ENCODE data around the gene RNU5D-1.
A peak's percentile ranks its signal among the peaks of the same experiment; 100 is the strongest.

RNU5D-1 gene

DNA sequence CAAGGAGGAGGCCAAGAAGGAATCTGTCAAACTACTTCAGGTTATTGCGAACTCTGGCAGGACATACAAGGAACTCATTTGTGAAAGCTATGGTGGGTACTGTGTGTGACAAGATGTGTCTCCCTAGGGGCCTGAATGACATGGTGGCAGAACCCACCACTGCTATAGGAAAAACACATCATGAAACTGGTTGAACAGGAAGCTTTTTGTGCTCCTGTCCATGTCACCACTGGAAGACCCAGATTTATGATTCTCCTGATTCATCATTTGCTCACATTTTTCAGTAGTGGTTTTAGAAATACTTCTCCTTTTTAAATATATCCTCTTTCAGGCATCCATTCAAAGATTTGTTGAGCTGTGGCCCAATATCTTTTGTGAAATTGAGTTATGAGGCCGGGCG lies 32.8 kb downstream of the RNU5D-1 start:
- no peak for DNase-seq

DNA sequence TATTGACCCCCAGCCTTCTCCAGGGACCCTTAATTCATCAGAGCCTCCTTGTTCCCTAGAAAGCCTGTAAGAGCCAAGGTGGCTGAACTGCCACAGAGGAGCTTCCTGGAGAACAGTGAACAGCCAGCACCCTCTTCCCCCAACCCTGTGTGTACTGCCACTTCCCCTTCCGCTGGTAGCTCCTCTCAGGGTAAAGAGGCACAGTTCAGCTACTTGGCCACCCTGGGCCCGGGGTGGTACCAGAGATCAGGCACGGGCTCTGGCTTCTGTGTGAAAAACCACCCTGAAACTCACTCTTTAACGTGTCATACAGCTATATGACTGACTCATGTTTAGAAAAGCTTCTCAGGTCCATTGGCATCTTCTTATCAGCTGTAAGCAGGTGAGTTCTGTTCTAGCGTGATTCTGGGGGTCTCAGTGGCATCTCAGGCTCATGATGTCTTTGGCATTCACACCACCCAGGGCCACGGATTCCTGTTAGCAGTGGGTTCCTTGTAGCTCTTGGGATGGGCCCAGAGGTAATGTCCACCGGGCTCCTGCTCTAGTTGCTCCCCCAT lies 34.1 kb downstream of the RNU5D-1 start:
- peak; percentile 19 for DNase-seq

DNA sequence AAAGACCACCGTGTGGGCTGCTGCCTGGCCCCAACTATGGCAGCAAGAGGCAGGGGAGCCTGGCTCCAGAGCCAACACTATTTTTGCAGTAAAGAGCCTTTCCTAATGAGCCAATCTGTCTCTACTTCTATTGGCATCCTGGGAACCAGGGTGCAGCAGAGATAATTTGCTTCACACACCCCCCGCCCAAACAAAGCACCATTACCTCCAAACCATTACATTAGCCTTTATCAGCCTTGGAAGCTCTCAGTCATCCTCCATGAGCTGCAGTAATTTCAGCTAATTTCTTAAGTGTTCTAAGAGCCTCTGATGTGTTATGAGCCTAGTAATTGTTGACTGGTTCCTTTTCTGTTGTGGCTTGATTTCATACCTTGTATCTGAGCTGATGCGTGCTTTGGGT lies 34.9 kb downstream of the RNU5D-1 start:
- no peak for DNase-seq

DNA sequence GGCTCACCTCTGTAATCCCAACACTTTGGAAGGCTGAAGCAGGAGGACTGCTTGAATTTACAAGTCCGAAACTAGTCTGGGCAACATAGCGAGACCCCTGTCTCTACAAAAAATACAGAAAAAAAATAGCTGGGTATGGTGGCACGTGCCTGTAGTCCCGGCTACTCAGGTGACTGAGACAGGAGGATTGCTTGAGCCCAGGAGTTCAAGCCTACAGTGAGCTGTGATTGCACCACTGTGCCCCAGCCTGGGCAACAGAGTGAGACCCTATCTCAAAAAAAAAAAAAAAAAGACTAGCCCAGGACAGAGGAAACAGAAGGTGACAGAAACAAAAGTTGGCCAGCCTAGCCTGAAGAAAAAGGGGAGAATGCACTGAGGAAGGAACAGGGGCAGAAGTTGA lies 35.3 kb downstream of the RNU5D-1 start:
- no peak for DNase-seq

DNA sequence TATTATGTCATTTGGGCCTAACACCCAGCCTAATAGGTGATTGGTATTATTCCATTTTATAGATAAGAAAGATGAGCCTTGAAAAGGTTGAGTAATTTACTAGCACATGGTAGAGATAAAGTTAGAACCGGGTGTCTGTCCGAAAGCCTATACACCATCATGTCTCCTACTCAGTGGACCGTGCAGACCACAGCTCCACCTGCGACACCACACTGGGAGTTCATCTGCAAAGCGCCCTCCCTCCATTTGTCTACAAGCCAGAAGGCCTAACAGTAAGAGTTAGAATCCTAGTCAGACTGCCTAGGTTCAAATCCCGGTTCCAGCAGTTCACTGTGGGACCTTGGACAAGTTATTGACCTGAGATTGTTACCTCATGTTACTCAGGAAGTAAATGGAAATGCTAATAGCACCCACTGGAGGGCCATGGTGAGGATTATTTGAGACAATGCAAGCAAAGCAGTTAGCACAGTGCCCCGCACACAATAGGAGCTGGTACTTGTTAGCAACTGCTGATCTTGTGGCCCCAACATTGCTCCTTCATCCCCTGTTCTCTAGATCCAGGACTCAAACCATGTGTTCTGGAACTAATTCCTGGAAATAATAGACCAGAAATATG lies 36.0 kb downstream of the RNU5D-1 start:
- DNase-seq: no peak

DNA sequence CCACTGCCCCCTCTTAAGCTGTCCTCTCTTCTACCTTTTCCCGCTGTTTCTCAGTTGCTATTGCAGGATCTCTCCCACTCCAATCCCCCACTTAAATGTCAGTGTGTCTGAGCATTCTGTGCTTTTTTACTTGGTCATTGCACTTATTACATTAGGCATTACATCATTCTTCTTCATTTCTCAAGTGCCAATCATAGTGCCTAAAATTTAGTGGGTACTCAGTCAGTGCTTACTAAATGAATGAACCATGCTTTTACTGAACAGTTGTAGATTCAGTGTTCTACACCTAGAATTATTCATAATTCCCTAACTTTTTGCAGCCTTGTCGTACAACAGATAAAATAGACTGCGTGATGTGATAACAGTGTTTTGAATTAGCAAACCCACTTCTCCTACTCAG lies 37.1 kb downstream of the RNU5D-1 start:
- DNase-seq: no peak

DNA sequence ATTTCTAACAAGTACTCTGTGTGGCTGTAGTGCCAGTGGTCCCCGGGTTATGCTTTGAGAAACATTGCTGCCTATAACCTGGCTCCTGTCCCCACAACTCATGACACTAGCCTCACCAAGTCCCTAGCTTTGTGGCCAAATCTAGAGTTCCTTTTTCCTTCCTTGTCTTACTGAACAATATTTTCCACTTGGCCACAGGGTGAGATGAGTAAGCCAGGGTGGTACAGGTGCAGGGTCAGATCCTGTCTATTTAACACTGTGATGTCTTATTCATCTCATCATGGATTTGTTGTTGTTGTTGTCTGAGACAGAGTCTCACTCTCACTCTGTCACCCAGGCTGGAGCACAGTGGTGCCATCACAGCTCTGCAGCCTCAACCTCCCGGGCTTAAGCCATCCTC lies 37.8 kb downstream of the RNU5D-1 start:
- no peak for DNase-seq

DNA sequence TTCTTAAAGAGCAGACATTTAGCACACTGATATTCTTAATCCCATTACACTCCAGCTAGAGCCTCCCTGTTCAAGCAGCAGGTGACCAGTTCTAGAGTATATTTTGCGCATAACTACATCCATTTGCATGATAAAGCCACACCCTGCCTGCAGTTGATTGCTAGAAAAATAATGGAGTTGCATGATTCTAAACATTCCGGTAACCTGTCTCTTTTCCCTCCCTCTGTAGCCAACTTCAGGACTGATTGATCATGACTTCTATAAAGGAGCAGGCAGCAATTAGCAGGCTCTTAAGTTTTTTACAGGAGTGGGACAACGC lies 41.6 kb downstream of the RNU5D-1 start:
- DNase-seq: no peak

DNA sequence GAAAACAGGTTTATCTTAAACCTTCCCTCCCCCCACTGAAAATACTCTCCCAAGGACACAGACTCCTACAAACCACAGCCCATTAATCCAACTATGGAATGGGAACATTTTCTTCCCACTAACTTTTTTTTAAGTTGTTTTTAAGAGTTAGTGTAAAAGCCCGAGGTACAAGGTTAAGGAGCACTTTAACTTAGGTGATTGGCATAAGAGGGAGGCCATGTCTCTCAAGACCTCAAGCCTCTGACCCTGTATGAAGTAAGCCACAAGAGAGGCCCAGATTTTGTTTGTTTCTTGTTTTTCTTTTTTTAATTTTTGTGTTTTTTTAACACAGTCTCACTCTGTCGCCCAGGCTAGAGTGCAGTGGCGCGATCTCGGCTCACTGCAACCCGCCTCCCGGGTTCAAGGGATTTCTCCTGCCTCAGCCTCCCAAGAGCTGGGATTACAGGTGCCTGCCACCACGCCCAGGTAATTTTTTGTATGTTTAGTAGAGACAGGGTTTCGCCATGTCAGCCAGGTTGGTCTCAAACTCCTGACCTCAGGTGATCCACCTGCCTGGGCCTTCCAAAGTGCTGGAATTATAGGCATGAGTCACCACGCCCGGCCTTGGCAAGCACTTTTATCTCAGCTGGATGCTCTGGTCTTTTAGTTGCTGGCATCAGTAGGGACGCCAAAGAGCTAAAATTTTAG lies 42.1 kb downstream of the RNU5D-1 start:
- no peak for DNase-seq

DNA sequence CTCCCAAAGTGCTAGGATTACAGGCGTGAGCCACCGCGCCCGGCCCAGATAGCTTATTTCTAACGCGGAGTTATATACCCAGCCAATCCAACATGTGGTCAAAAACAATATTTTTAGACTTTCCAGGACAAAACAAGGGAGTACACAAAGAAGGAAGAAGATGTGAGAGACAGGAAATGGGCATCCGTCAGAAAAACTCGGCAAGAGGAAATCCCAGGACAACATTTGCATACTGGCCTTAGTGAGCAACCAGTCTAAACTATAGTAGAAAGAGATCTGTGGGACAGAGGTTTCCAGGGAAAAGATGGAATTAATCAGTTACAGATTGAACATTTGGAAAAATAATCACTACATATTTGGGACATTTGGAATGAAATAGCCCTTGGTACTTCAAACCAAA lies 45.1 kb downstream of the RNU5D-1 start:
- no peak for DNase-seq

DNA sequence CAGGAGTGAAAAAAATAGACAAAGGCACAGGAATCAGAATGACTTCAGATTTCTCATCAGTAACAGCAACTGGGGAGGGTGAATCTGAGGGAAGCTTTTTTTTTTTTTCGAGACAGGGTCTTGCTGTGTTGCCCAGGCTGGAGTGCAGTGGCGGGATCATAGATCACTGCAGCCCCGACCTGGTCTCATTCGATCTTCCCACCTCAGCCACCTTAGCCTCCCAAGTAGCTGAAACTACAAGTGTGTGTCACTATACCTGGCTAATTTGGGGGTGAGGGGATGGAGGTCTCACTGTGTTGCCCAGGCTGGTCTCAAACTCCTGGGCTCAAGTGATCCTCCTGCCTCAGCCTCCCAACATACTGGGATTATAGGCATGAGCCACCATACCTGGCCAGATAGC lies 45.8 kb downstream of the RNU5D-1 start:
- DNase-seq: no peak

DNA sequence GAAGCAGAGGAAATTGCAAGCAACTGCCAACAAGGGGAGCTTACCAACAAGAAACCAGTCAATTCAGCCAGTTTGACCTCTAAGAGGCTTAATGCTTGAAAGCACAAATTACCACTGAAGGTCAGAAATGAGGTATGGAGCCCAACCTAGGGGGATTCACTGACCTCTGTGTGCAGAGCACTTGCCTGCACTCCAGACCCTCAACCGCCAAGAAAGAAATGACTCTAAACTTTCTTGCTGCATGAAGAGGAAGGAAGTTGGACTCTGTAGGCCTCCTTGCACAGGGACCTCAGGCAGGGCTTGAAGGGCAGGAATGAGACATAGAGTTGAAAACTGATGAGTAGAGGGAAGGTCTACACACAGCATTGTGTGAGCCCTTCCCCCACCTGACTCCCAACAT lies 46.4 kb downstream of the RNU5D-1 start:
- no peak for DNase-seq

DNA sequence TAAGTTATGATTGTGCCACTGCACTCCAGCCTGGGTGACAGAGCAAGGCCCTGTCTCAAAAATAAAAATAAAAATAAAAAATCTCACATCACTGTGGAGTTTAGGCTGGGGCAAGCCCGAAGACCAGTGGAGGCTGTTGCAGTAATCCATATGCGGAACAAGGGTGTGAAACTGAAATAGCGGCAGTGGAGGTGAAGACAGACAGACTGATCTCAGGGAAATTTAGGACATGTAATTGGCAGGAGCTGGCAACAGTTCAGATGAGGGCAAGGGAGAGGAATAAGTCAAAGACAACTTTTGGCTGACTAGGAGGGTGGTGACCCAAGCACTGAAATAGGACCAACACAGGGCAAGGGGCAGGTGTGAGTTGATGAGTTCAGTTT lies 48.1 kb downstream of the RNU5D-1 start:
- DNase-seq: no peak

DNA sequence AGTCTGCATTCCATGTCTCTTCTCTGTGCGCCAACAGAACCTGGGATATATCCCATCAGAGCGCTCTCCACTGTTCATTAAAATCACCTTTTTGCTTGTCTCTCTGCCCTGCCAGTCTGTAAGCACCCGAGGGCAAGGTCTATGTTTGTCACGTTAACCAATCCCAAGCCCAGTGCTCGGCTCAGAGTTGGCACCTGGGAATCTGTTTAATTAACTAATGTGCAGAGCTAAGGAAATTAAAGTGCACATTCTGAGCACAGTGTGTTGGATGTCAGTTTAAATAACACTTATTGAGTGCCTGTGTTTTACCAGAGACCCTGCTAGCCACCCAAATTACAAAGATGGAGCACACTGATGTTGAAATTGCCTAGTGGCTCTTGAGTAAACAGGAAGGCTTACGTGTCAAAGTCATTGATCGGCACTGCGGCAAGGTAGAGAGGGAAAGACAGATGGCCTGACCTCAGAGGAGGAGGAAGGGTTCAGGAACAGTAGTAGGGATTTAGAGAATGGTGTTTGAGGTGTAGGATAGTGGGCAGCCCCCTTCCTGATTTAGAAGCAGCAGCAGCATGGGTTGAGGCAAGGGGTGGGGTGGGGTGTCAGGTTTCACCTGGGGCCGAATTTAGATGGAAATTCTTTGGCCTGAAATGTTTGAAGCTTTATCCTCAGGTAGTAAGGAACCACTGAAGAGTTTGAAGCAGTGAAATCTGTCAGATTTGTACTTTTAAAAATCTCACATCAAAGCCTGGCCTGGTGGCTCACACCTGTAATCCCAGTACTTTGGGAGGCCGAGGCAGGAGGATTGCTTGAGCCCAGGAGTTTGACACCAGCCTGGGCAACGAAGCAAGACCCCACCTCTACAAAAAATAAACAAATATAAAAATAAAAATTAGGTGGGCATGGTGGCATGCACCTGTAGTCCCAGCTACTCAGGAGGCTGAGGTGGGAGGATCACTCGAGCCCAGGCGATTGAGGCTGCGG lies 48.8 kb downstream of the RNU5D-1 start:
- no peak for DNase-seq
